Adrenal gland (tissue), 12 donors: ENCODE measurements around the gene AARSD1. TPM values are rescaled to one million over a fixed set of nuclear protein-coding genes. Genes with fewer than 3 reads are reported as not detected.

Experiments
- DNase-seq, 7 donors: peaks; one replicate each; pipeline ENCODE4 v3.0.0-alpha.2; 2019 to 2020
- H3K27ac ChIP-seq, 5 donors: fragments of 200-600 bp; sonication (generic) in 4 of 5; 1 replicate in 3 of 5; 2 replicates in 2 of 5; pipeline versions ENCODE4 v1.5.1 to v1.8.0; 2016 to 2020; ENCODE audit warnings: mild to moderate bottlenecking in 1 of 5
- H3K27me3 ChIP-seq: fragments of 200-600 bp; 2 replicates; pipeline ENCODE4 v1.8.0; 2021
- H3K36me3 ChIP-seq, 2 donors: fragments of 200-600 bp; replicated peaks in 1 of 2; 1 replicate in 1 of 2; 2 replicates in 1 of 2; pipeline versions ENCODE4 v1.5.1 to v1.8.0; 2018 to 2022
- H3K4me1 ChIP-seq, 2 donors: fragments of 200-600 bp; replicated peaks in 1 of 2; 1 replicate in 1 of 2; 2 replicates in 1 of 2; pipeline versions ENCODE4 v1.5.1 to v1.8.0; 2018 to 2021
- H3K4me3 ChIP-seq, 4 donors: fragments of 200-600 bp; sonication (generic) in 3 of 4; one replicate each; pipeline ENCODE4 v1.5.1; 2016 to 2018
- H3K9me3 ChIP-seq, 3 donors: fragments of 200-600 bp; sonication (generic) in 1 of 3; replicated peaks in 1 of 3; 1 replicate in 2 of 3; 2 replicates in 1 of 3; pipeline versions ENCODE4 v1.5.1 to v1.8.0; 2016 to 2021
- POLR2A ChIP-seq, 2 donors: fragments of 450-650 bp; IDR thresholded peaks; one replicate each; pipeline ENCODE4 v1.6.1; 2017; ENCODE audit warnings: antibody characterized with exemption in 2 of 2, mild to moderate bottlenecking in 2 of 2, moderate library complexity in 1 of 2
- WGBS, 4 donors: extraction: QIAGEN DNeasy Blood & Tissue Kit in 2 of 4; methylation state at CpG; one replicate each; pipeline versions ENCODE4 v1.1.5 to v1.1.7; 2013 to 2017; 5-methylcytosine and 5-hydroxymethylcytosine counted together
- intact Hi-C, 2 donors: fragments of 100-400 bp; cut with DNase I; formaldehyde crosslinking; loops; one replicate each; pipeline versions ENCODE4 v1.14.1 to v1.15.0; 2022 to 2023
- polyA plus RNA-seq, 3 donors: library from polyadenylated mRNA; stranded (reverse); fragments of 200-250 nt in 2 of 3; fragments of 350-450 nt in 1 of 3; fragmentation: Illumina TruSeq in 1 of 3; extraction: RNeasy Lipid Tissue Mini Kit (QIAGEN cat#74804) in 1 of 3; gene quantifications; one replicate each; pipeline ENCODE4 v1.2.3, GENCODE V29; 2013 to 2014
- total RNA-seq, 9 donors: library from RNA; depleted of rRNA in 4 of 9; stranded (reverse); fragments of >200 nt in 4 of 9; fragments of 120-200 nt in 1 of 9; fragmentation: NEBNext Ultra II Directional in 1 of 9; extraction: Animal tissue kit (Norgen Biotek cat#: 25700) in 1 of 9; gene quantifications; one replicate each; pipeline versions ENCODE4 v1.1.0 to v1.2.4, GENCODE V29; 2013 to 2023
- TF ChIP-seq, protein P1 (sequence below), 6 experiments: fragments of 450-650 bp in 4 of 6; fragments of 200-600 bp in 2 of 6; sonication (generic) in 1 of 6; IDR thresholded peaks; 1 replicate in 5 of 6; 2 replicates in 1 of 6; pipeline versions ENCODE4 v1.5.1 to v1.8.0; 2016 to 2021; ENCODE audit warnings: antibody characterized with exemption in 6 of 6, mild to moderate bottlenecking in 2 of 6, moderate library complexity in 1 of 6
- donor health status: healthy with polysubstance abuse.
- donor health status: Bipolar disorder and iron deficiency.
- donor health status: DM: yes; HTN: yes; CAD: no.
- donor health status: DM: no; HTN: no; CAD: no.
- donor health status: DM: no; HTN: no; CAD: no.
- donor health status: DM: yes; HTN: yes; CAD: no.

Gene AARSD1
- total and polyA plus RNA-seq, 12 donors, result 16.4 to 206 (median 35.4) TPM

DNA sequence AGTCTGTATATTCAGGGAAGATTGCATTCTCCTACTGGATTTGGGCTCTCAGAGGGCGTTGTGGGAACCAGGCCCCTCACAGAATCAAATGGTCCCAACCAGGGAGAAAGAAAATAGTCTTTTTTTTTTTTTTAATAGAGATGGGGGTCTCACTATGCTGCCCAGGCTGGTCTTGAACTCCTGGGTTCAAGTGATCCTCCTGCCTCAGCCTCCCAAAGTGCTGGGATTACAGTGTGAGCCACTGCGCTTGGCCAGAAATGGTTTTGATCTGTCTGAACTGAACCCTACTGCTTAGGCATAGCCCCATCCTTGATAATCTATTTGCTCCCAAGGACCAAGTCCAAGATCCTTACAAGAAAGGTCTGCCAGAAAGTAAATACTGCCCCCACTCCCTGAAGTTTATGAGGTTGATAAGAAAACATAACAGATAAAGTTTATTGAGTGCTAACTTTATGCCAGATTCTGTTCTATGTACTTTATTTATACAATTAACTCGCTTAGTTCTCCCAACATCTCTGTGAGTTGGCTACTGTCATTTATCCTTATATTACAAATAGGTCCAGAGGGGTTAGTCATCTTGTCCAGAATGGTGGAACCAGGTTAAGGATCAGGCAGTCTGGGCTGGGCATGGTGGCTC is 50.2 kb downstream of the AARSD1 start:
- Histone ChIP-seq H3K27me3 (no peaks in the 10 kb centered on the region), H3K9me3 (no peaks in the 10 kb centered on the region), H3K4me3 (no peak overlapping the region), H3K36me3 (no peaks in the 10 kb centered on the region), H3K27ac (no peak overlapping the region), H3K4me1 (no peaks in the 10 kb centered on the region)
- no peak for DNase-seq
- TF ChIP-seq POLR2A (IDR thresholded peaks at IDR 0.05), result no peak
- TF ChIP-seq, protein P1, sequence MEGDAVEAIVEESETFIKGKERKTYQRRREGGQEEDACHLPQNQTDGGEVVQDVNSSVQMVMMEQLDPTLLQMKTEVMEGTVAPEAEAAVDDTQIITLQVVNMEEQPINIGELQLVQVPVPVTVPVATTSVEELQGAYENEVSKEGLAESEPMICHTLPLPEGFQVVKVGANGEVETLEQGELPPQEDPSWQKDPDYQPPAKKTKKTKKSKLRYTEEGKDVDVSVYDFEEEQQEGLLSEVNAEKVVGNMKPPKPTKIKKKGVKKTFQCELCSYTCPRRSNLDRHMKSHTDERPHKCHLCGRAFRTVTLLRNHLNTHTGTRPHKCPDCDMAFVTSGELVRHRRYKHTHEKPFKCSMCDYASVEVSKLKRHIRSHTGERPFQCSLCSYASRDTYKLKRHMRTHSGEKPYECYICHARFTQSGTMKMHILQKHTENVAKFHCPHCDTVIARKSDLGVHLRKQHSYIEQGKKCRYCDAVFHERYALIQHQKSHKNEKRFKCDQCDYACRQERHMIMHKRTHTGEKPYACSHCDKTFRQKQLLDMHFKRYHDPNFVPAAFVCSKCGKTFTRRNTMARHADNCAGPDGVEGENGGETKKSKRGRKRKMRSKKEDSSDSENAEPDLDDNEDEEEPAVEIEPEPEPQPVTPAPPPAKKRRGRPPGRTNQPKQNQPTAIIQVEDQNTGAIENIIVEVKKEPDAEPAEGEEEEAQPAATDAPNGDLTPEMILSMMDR (IDR thresholded peaks at IDR 0.05), result no peak
- 72 to 83% (median 82%) methylated on average over 2 to 3 of the region's 3 CpGs for WGBS, 4 donors
- intact Hi-C loops, result no loop called here

DNA sequence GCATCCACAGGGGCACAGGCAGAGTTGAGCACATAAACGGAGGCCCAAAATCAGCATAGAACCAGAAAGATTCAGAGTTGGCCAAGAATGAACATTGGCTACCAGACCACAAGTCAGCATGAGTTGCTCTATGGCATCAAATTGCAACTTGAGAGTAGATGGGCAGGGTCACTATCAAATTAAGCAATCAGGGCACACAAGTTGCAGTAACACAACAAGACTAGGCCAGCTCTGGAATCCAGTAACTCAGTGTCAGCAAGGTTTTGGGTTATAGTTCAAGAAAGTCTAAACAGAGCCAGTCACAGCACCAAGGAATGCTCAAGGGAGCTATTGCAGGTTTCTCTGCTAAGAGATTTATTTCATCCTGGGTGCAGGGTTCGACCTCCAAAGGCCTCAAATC is 50.7 kb downstream of the AARSD1 start:
- TF ChIP-seq, protein P1 (IDR thresholded peaks at IDR 0.05), result no peak
- no peak for TF ChIP-seq POLR2A (IDR thresholded peaks at IDR 0.05)
- no peaks in the 10 kb centered on the region for H3K9me3 ChIP-seq
- H3K27ac ChIP-seq, result no peak overlapping the region
- no peak for DNase-seq
- no peaks in the 10 kb centered on the region for H3K27me3 ChIP-seq
- intact Hi-C loops, result no loop called here
- H3K4me1 ChIP-seq, result no peaks in the 10 kb centered on the region
- no peaks in the 10 kb centered on the region for H3K36me3 ChIP-seq
- no peak overlapping the region for H3K4me3 ChIP-seq
- 52 to 69% (median 56%) methylated on average over 2 of the region's 2 CpGs for WGBS, 4 donors

DNA sequence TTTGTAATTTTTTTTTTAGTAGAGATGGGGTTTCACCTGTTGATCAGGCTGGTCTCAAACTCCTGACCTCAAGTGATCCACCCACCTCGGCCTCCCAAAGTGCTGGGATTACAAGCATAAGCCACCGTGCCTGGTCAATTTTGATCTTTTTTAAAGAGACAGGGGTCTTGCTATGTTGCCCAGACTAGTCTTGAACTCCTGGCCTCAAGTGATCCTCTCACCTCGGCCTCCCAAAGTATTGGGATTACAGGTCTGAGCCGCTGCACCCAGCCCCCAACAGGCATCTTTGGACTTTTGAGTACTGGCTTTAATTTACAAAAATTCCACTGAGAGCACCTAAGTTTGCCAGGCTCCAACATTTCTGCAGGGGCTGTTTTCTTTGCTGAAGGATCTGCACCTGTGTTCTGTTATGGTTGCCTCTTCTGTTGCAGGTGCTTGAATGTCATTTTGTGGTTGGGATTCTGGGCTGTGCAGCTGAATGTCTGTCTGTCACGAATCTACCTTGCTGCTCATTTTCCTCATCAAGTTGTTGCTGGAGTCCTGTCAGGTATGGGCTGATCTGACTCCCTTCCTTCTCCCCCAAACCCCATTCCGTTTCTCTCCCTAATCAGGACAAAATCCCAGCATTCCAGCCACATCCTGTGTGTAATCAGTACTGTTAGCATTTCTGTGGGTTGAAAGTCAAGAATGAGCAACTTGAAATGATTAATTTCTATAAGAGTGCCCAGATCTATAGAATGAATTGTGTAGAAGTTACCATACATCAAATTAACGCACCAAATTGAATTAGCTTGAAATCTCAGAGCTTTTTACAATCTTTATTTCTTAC is 55.2 kb downstream of the AARSD1 start:
- DNase-seq, result no peak
- no peaks in the 10 kb centered on the region for H3K27me3 ChIP-seq
- no peak overlapping the region for H3K27ac ChIP-seq
- no peak for TF ChIP-seq POLR2A (IDR thresholded peaks at IDR 0.05)
- TF ChIP-seq, protein P1 (IDR thresholded peaks at IDR 0.05), result no peak
- H3K4me3 ChIP-seq, result no peak overlapping the region
- intact Hi-C loops, result no loop called here
- WGBS, 4 donors, result 71 to 77% (median 74%) methylated on average over 7 of the region's 7 CpGs
- no peaks in the 10 kb centered on the region for H3K36me3 ChIP-seq
- H3K4me1 ChIP-seq, result no peaks in the 10 kb centered on the region
- H3K9me3 ChIP-seq, result no peaks in the 10 kb centered on the region

DNA sequence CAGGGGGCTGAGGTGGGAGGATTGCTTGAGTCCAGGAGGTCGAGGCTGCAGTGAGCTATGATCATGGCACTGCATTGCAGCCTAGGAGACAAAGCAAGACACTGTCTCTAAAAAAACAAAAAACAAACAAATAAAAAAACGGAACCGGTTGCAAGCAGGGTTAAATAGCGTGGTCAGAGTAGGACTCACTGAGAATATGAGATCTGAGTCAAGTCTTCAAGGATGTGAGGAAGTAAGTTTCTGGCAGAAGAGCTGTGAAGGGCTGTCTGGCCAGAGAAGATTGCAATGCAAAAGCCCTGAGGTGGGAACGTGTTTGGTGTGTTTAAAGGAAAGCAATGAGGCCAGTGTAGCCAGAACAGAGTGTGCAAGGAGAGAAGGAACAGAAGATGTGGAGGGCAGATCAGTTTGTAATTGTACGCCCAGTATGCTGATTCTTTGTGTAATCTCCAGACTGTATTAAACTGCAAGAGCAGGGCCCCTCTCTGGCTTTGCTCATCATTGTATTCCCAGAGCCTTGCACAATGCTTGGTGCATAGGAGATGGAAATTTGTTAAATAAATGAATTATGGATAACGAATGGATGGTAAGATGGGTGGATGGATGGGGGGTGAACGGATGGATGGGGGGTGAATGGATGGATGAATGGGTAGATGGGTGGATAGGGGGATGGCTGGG is 57.3 kb downstream of the AARSD1 start:
- no peaks in the 10 kb centered on the region for H3K27me3 ChIP-seq
- WGBS, 4 donors, result 61 to 75% (median 65%) methylated on average over 8 of the region's 8 CpGs
- no peak overlapping the region for H3K27ac ChIP-seq
- H3K4me3 ChIP-seq, result no peak overlapping the region
- no peaks in the 10 kb centered on the region for H3K9me3 ChIP-seq
- DNase-seq, result no peak
- TF ChIP-seq, protein P1 (IDR thresholded peaks at IDR 0.05), result no peak
- TF ChIP-seq POLR2A (IDR thresholded peaks at IDR 0.05), result no peak
- no peaks in the 10 kb centered on the region for H3K4me1 ChIP-seq
- H3K36me3 ChIP-seq, result no peaks in the 10 kb centered on the region
- intact Hi-C loops, result no loop called here
